ENCODE measurements around the gene HOPX. TPM values are rescaled to one million over a fixed set of nuclear protein-coding genes. Genes with fewer than 3 reads are reported as not detected.
"Not testable (repeated sequence)": the region's sequence is repeated elsewhere in the genome, so short reads cannot be mapped to it uniquely, and the experiment has no call there.

HOPX gene
- total and polyA plus RNA-seq, 2 of the 4 experiments (the other 2 are of a cell fraction) = 1.3 to 1.7 TPM

GRCh38 chr4:56727150-56727549 is 46.1 kb upstream of the HOPX start:
- H3K4me2 ChIP-seq (ENCODE audit: low read depth, low read length) = no peak overlapping the region
- no peak overlapping the region for H3K56ac ChIP-seq (ENCODE audit: extremely low read depth, insufficient read depth, low read length)
- BruUV-seq (replicated peaks) = no TSS peak
- H3K9ac ChIP-seq (ENCODE audit: low read depth, low read length) = no peak overlapping the region
- no peak overlapping the region for H3K14ac ChIP-seq (replicated peaks; ENCODE audit: low read depth, low read length)
- H2AFZ ChIP-seq (replicated peaks; ENCODE audit: low read length, poor library complexity) = no peak overlapping the region
- ChIA-PET POLR2A (ENCODE audit: unreplicated experiment) (no interaction called here), CTCF (interaction anchor here (0.9 kb wide), 1 partner anchor 73 kb away, joined by 4 read pairs; no protein-coding TSS in a partner anchor)
- no peak overlapping the region for H4K91ac ChIP-seq (ENCODE audit: insufficient read depth, low read depth, low read length)
- no peak overlapping the region for H2BK5ac ChIP-seq (ENCODE audit: low read depth, low read length, poor library complexity, severe bottlenecking)
- peaks cover 2% of the 10 kb centered on the region; the same call in 1 of the 2 replicates for H3K4me1 ChIP-seq (ENCODE audit: control insufficient read depth, insufficient read depth, low read length)
- H3K4me3 ChIP-seq (ENCODE audit: insufficient read depth, low read depth, low read length) = no peak overlapping the region
- no peak for TF ChIP-seq ELK1 (IDR thresholded peaks at IDR 0.05; ENCODE audit: borderline replicate concordance, low read depth, low read length)
- no peak for TF ChIP-seq FOS (IDR thresholded peaks at IDR 0.05; ENCODE audit: low read depth, low read length)
- no peak for TF ChIP-seq MXI1 (IDR thresholded peaks at IDR 0.05; ENCODE audit: borderline replicate concordance, low read depth, low read length)
- TF ChIP-seq MAFK (IDR thresholded peaks at IDR 0.05; ENCODE audit: low read depth, low read length) = no peak
- no peak for TF ChIP-seq SMC3 (IDR thresholded peaks at IDR 0.05; ENCODE audit: low read depth, low read length)
- no peak overlapping the region for H2AK9ac ChIP-seq (replicated peaks; ENCODE audit: low read depth, low read length, poor library complexity)
- no peak overlapping the region for H2BK120ac ChIP-seq (ENCODE audit: low read depth, low read length)
- no peak overlapping the region for H2AK5ac ChIP-seq (ENCODE audit: low read depth, low read length)
- no peak overlapping the region for H3K23ac ChIP-seq (ENCODE audit: low read depth, low read length)
- DNase-seq (peak; percentile 32), ATAC-seq (ENCODE audit: low read depth) (peak; percentile 58)
- WGBS, 2 experiments (ENCODE audit: extremely low coverage in 2 of 2, insufficient read length in 1 of 2) = 55% methylated on average over 4 of the region's 4 CpGs; no CpG with 5 or more reads in 1 of the 2 experiments
- H4K20me1 ChIP-seq (ENCODE audit: insufficient read depth, low read length) = no peaks in the 10 kb centered on the region
- H2BK15ac ChIP-seq (ENCODE audit: low read depth, low read length) = no peak overlapping the region
- H3K18ac ChIP-seq (ENCODE audit: low read depth, low read length) = no peak overlapping the region
- H3K79me1 ChIP-seq (ENCODE audit: low read depth in 1 of 2, low read length in 2 of 2) = no peaks in the 10 kb centered on the region
- H4K5ac ChIP-seq (ENCODE audit: low read depth, low read length) = no peak overlapping the region
- 0 out of 2 replicates have a peak, but pooled peaks cover 3% of the 10 kb centered on the region for H3K9me1 ChIP-seq (ENCODE audit: insufficient read depth, low read length)
- no peak overlapping the region for H4K8ac ChIP-seq (ENCODE audit: low read depth in 2 of 2, low read length in 2 of 2)
- H2BK20ac ChIP-seq (ENCODE audit: low read depth, low read length) = no peak overlapping the region
- intact Hi-C loops (cut with micrococcal nuclease) = no loop called here
- dilution Hi-C loops (cut with HindIII; ENCODE audit: low sequenced_read_pairs, unreplicated experiment) = no loop called here
- H3K36me3 ChIP-seq (ENCODE audit: control insufficient read depth, insufficient read depth, low read length) = no peaks in the 10 kb centered on the region
- H3K9me3 ChIP-seq (ENCODE audit: control insufficient read depth, insufficient read depth, low read length) = no peaks in the 10 kb centered on the region
- in situ Hi-C loops (cut with MboI; ENCODE audit: low sequenced_read_pairs) = no loop called here
- H3K27ac ChIP-seq (ENCODE audit: insufficient read depth, low read length) = no peak overlapping the region
- H3K4ac ChIP-seq (ENCODE audit: low read depth, low read length) = no peak overlapping the region
- H3K27me3 ChIP-seq (ENCODE audit: control insufficient read depth, insufficient read depth, low read length) = peaks cover 4% of the 10 kb centered on the region; the same call in 1 of the 2 replicates

- CTCF ChIA-PET = interaction anchor here (0.9 kb wide), 1 partner anchor 74 kb away, joined by 4 read pairs; no protein-coding TSS in a partner anchor
- BruUV-seq (replicated peaks); H4K20me1 ChIP-seq (ENCODE audit: insufficient read depth, low read length); H2BK20ac ChIP-seq (ENCODE audit: low read depth, low read length); H2BK15ac ChIP-seq (ENCODE audit: low read depth, low read length); H3K36me3 ChIP-seq (ENCODE audit: control insufficient read depth, insufficient read depth, low read length); H2AK5ac ChIP-seq (ENCODE audit: low read depth, low read length); ATAC-seq (ENCODE audit: low read depth); H2AFZ ChIP-seq (replicated peaks; ENCODE audit: low read length, poor library complexity); H2AK9ac ChIP-seq (replicated peaks; ENCODE audit: low read depth, low read length, poor library complexity); H3K56ac ChIP-seq (ENCODE audit: extremely low read depth, insufficient read depth, low read length); in situ Hi-C loops (cut with MboI; ENCODE audit: low sequenced_read_pairs); H3K18ac ChIP-seq (ENCODE audit: low read depth, low read length); H3K4ac ChIP-seq (ENCODE audit: low read depth, low read length); H3K4me3 ChIP-seq (ENCODE audit: insufficient read depth, low read depth, low read length); POLR2A ChIA-PET (ENCODE audit: unreplicated experiment); H4K8ac ChIP-seq (ENCODE audit: low read depth in 2 of 2, low read length in 2 of 2); DNase-seq; intact Hi-C loops (cut with micrococcal nuclease); H3K14ac ChIP-seq (replicated peaks; ENCODE audit: low read depth, low read length); H3K27me3 ChIP-seq (ENCODE audit: control insufficient read depth, insufficient read depth, low read length); H3K4me2 ChIP-seq (ENCODE audit: low read depth, low read length); H3K23ac ChIP-seq (ENCODE audit: low read depth, low read length); H4K91ac ChIP-seq (ENCODE audit: insufficient read depth, low read depth, low read length); H3K27ac ChIP-seq (ENCODE audit: insufficient read depth, low read length); H4K5ac ChIP-seq (ENCODE audit: low read depth, low read length); H2BK5ac ChIP-seq (ENCODE audit: low read depth, low read length, poor library complexity, severe bottlenecking); H3K9ac ChIP-seq (ENCODE audit: low read depth, low read length); H3K79me1 ChIP-seq (ENCODE audit: low read depth in 1 of 2, low read length in 2 of 2); H3K9me3 ChIP-seq (ENCODE audit: control insufficient read depth, insufficient read depth, low read length); H2BK120ac ChIP-seq (ENCODE audit: low read depth, low read length); H3K9me1 ChIP-seq (ENCODE audit: insufficient read depth, low read length); dilution Hi-C loops (cut with HindIII; ENCODE audit: low sequenced_read_pairs, unreplicated experiment); H3K4me1 ChIP-seq (ENCODE audit: control insufficient read depth, insufficient read depth, low read length): not testable (repeated sequence)
- WGBS, 2 experiments (ENCODE audit: extremely low coverage in 2 of 2, insufficient read length in 1 of 2) = no CpG with 5 or more reads among the region's 1 CpG
Observed at GRCh38 chr4:56726593-56726992, 45.5 kb upstream of the HOPX start.
